ENCODE results near the gene SLC35A2. TPM values are rescaled to one million over a fixed set of nuclear protein-coding genes. Genes with fewer than 3 reads are reported as not detected.

SLC35A2 gene
- total RNA-seq (2014; rRNA removed; shearing (Covaris generic)), result 7.1 and 9.9 TPM in 2 replicates
- 18.4 and 22.2 TPM in 2 replicates for total RNA-seq (2022)
- Bru-seq, nascent RNA, result percentile 56 among the genes with signal in this experiment
- BruChase-seq, experiment 1, labeled RNA remaining after a 6-hour chase, result percentile 46 among the genes with signal in this experiment
- percentile 70 among the genes with signal in this experiment for BruChase-seq, experiment 2, labeled RNA remaining after a 2-hour chase
- long read RNA-seq, transcript SLC35A2-204 (4 exons, 3,047 nt), result major isoform, 22 of 40 reads
- long read RNA-seq, transcript SLC35A2-207 (4 exons, 1,739 nt), result minor isoform, 7 of 40 reads
- long read RNA-seq, partial matches to known transcripts, result 0 of 40 reads
- long read RNA-seq, other reads (novel, unspliced or antisense), result 7 of 40 reads

DNA sequence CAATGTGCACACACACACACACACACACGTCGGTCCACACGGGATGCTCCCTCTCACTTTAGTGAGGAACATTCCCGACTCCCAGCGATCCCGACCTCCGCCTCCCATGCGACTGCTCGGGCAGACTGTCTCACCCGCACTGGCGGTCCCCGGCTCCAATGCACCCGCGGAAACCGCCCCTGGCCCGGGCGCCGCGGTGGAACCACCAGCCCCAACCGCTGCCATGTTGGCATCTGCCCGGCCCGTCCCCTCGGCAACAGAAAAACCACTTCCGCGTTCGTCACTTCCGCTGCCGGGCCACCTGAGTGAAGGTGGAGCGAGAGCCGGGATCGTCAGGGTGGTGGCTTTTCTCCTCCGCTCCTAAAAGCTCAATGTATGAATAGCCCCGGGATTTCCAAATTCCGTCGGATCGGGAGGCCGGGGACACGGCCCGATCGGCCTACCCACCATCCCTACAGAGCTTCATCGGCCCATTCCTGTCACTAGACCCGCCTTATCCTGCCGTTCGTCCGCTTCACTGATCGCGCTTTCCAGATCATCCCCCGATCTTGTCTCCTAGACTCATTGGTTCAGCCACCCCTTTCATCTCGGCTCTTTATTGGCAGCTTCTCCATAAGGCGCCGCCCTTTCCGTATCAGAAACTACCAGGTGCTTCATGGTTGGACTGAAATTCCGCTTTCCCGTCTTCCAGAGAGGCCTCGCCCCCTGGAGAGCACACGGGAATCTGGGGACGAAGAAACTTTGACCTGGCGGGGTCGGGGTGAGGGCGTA is at the start of gene SLC35A2:
TSS of gene SLC35A2 (minus strand) at position 235 of the 771 bp plus-strand sequence. CDS start at position 225, 10 bp downstream.
- peak; percentile 81 for DNase-seq (ENCODE audit: low spot score)
- POLR2A ChIA-PET, result interaction anchor here (0.7 to 1.1 kb wide), 2 partner anchors 26 to 169 kb away, joined by 3 to 4 read pairs; no protein-coding TSS in a partner anchor
- intact Hi-C loops (cut with micrococcal nuclease; ENCODE audit: unreplicated experiment), result no loop called here
- peak within 1 kb of the TSS; percentile 93 for H3K4me2 ChIP-seq (ENCODE audit: low read length)
- peaks cover 19% of the 10 kb centered on the region for H4K20me1 ChIP-seq (ENCODE audit: insufficient read depth, low read length)
- H3K27ac ChIP-seq (ENCODE audit: low read depth, low read length, poor library complexity, severe bottlenecking), result peak within 1 kb of the TSS; percentile 70
- peak within 1 kb of the TSS; percentile 33; the same call in 1 of the 2 replicates for H2AFZ ChIP-seq (ENCODE audit: low read length)
- H3K36me3 ChIP-seq (ENCODE audit: insufficient read depth, low read length), result peaks cover 49% of the 10 kb centered on the region
- peak within 1 kb of the TSS; percentile 96 for H3K4me3 ChIP-seq (ENCODE audit: low read depth, low read length, poor library complexity, severe bottlenecking)
- no peaks in the 10 kb centered on the region for H3K9me2 ChIP-seq (ENCODE audit: insufficient read depth, low read length)
- H3K4me1 ChIP-seq (ENCODE audit: insufficient read depth, low read length, poor library complexity, severe bottlenecking), result peaks cover 38% of the 10 kb centered on the region
- H3K9me3 ChIP-seq (ENCODE audit: low read length), result no peaks in the 10 kb centered on the region
- TF ChIP-seq CTCF (conservative IDR thresholded peaks at IDR 0.05; ENCODE audit: low read length) (no peak), EZH2phosphoT487 (IDR thresholded peaks at IDR 0.05; ENCODE audit: borderline replicate concordance, low read depth, low read length) (no peak)
- CTCF ChIA-PET (ENCODE audit: unreplicated experiment), result no interaction called here
- H3K79me2 ChIP-seq (ENCODE audit: insufficient read depth, low read depth, low read length), result peaks cover 36% of the 10 kb centered on the region
- BruUV-seq (replicated peaks), result no TSS peak

DNA sequence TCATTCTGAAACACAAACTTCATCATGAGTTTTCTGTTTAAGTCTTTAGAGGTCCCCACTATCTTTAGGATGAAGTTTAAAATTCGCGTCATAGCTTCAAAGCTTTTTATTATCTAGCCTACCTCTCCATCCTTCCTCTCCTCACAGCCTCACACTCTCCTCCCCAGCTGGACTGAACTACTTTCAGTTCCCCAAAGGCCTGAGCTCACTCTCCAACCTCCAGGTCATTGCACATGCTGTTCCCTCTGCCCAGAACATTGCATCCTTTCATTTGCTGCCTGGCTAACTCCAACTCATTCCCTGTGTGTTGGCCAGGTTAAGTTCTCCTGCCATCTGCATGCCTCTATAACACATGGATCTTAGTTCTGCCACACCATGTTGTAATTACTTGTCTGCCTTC is 48.8 kb upstream of the SLC35A2 start:
- peaks cover 65% of the 10 kb centered on the region for H3K4me1 ChIP-seq (ENCODE audit: insufficient read depth, low read length, poor library complexity, severe bottlenecking)
- BruUV-seq (replicated peaks), result no TSS peak
- H3K79me2 ChIP-seq (ENCODE audit: insufficient read depth, low read depth, low read length), result peaks cover 33% of the 10 kb centered on the region
- H2AFZ ChIP-seq (ENCODE audit: low read length), result no peak overlapping the region
- ChIA-PET CTCF (ENCODE audit: unreplicated experiment) (no interaction called here), POLR2A (interaction anchor here (0.5 to 2.0 kb wide), 3 partner anchors 11 to 124 kb away, joined by 3 to 4 read pairs (median 4); no protein-coding TSS in a partner anchor)
- no peaks in the 10 kb centered on the region for H4K20me1 ChIP-seq (ENCODE audit: insufficient read depth, low read length)
- H3K36me3 ChIP-seq (ENCODE audit: insufficient read depth, low read length), result peaks cover 19% of the 10 kb centered on the region
- peak; percentile 66 for DNase-seq (ENCODE audit: low spot score)
- H3K4me3 ChIP-seq (ENCODE audit: low read depth, low read length, poor library complexity, severe bottlenecking), result peak overlapping the region; percentile 91
- peak overlapping the region; percentile 93 for H3K27ac ChIP-seq (ENCODE audit: low read depth, low read length, poor library complexity, severe bottlenecking)
- intact Hi-C loops (cut with micrococcal nuclease; ENCODE audit: unreplicated experiment), result loop anchor here (2.0 to 5.0 kb wide), 2 partner anchors 42 to 83 kb away; partner anchors contain the start of genes GRIPAP1 and TFE3
- peak overlapping the region; percentile 86 for H3K4me2 ChIP-seq (ENCODE audit: low read length)
- TF ChIP-seq EZH2phosphoT487 (IDR thresholded peaks at IDR 0.05; ENCODE audit: borderline replicate concordance, low read depth, low read length) (no peak), CTCF (conservative IDR thresholded peaks at IDR 0.05; ENCODE audit: low read length) (no peak)
- H3K9me3 ChIP-seq (ENCODE audit: low read length), result no peaks in the 10 kb centered on the region
- no peaks in the 10 kb centered on the region for H3K9me2 ChIP-seq (ENCODE audit: insufficient read depth, low read length)

Measured in OCI-LY7 (cell line).